Astrocyte of the cerebellum (primary cell): ENCODE data around the gene C2CD2.

Experiments used
- DNase-seq: peaks from one replicate; pipeline ENCODE4 v3.0.0-alpha.2; 2011; ENCODE audit warnings: low read depth
- H3K4me3 ChIP-seq: 2 replicates; pipeline ENCODE4 v1.5.1; 2011; ENCODE audit warnings: mild to moderate bottlenecking, low read depth, low read length, moderate library complexity
- CTCF ChIP-seq: IDR thresholded peaks from 2 replicates; pipeline ENCODE4 v1.5.1; 2012; ENCODE audit warnings: low read length, low read depth, moderate library complexity, mild to moderate bottlenecking; ENCODE audit errors: missing control alignments
- in situ Hi-C: cut with HindIII; loops from 2 replicates; pipeline ENCODE4 v1.10.0; 2017; ENCODE audit warnings: low sequenced_read_pairs

The C2CD2 gene

GRCh38 chr21:41888749-41889376 lies 65.0 kb downstream of the C2CD2 start:
- in situ Hi-C loops: no loop called here

GRCh38 chr21:41887667-41888066 lies 66.2 kb downstream of the C2CD2 start:
- no peak for DNase-seq
- in situ Hi-C loops: no loop called here
- TF ChIP-seq CTCF: no peak
- H3K4me3 ChIP-seq: no peak overlapping the region

More at GRCh38 chr21:41888749-41889376, 65.0 kb downstream of the C2CD2 start:
- DNase-seq: no peak
- H3K4me3 ChIP-seq: no peak overlapping the region
- no peak for TF ChIP-seq CTCF

- DNase-seq: no peak
- in situ Hi-C loops: no loop called here
- no peak for TF ChIP-seq CTCF
- no peak overlapping the region for H3K4me3 ChIP-seq
Measured at GRCh38 chr21:41886328-41886727, 67.5 kb downstream of the C2CD2 start.

GRCh38 chr21:41885341-41886024 lies 68.3 kb downstream of the C2CD2 start:
- no peak for TF ChIP-seq CTCF
- no peak for DNase-seq
- in situ Hi-C loops: no loop called here
- H3K4me3 ChIP-seq: no peak overlapping the region

- in situ Hi-C loops: no loop called here
- no peak for DNase-seq
- no peak for TF ChIP-seq CTCF
- no peak overlapping the region for H3K4me3 ChIP-seq
Measured at GRCh38 chr21:41884501-41885030, 69.3 kb downstream of the C2CD2 start.

- in situ Hi-C loops: no loop called here
- H3K4me3 ChIP-seq: no peak overlapping the region
- no peak for DNase-seq
- TF ChIP-seq CTCF: no peak
Measured at GRCh38 chr21:41883582-41883981, 70.2 kb downstream of the C2CD2 start.
